Smooth muscle cell (in vitro differentiated cells): ENCODE measurements around the gene NECTIN1. TPM values are rescaled to one million over a fixed set of nuclear protein-coding genes. Genes with fewer than 3 reads are reported as not detected.

Experiments
- DNase-seq: peaks from one replicate; lab custom pipeline; 2025; ENCODE audit not compliant: unreplicated experiment; lab: John Stamatoyannopoulos, UW
- H2AFZ ChIP-seq: fragments of 200-600 bp; sonication (generic); 2 replicates; pipeline ENCODE4 v1.6.0; 2016; ENCODE audit warnings: antibody characterized with exemption, low read depth, mild to moderate bottlenecking
- H3F3A ChIP-seq: fragments of 200-600 bp; sonication (generic); 2 replicates; pipeline ENCODE4 v1.6.0; 2017; ENCODE audit warnings: antibody characterized with exemption, low read depth
- H3K27ac ChIP-seq: fragments of 200-600 bp; sonication (generic); 2 replicates; pipeline ENCODE4 v1.5.1; 2016; ENCODE audit warnings: low read depth, mild to moderate bottlenecking
- H3K27me3 ChIP-seq: fragments of 200-600 bp; sonication (generic); 2 replicates; pipeline ENCODE4 v1.6.1; 2016; ENCODE audit warnings: low read depth, mild to moderate bottlenecking
- H3K36me3 ChIP-seq: fragments of 200-600 bp; sonication (generic); 2 replicates; pipeline ENCODE4 v1.5.1; 2016; ENCODE audit warnings: low read depth
- H3K4me1 ChIP-seq: fragments of 200-600 bp; sonication (generic); 2 replicates; pipeline ENCODE4 v1.5.1; 2016; ENCODE audit warnings: low read depth
- H3K4me2 ChIP-seq: fragments of 200-600 bp; sonication (generic); 2 replicates; pipeline ENCODE4 v1.6.0; 2016; ENCODE audit warnings: mild to moderate bottlenecking
- H3K4me3 ChIP-seq: fragments of 200-600 bp; sonication (generic); 2 replicates; pipeline ENCODE4 v1.5.1; 2016; ENCODE audit warnings: mild to moderate bottlenecking
- H3K79me2 ChIP-seq: fragments of 200-600 bp; sonication (generic); 2 replicates; pipeline ENCODE4 v1.6.0; 2016; ENCODE audit warnings: low read depth, mild to moderate bottlenecking
- H3K9ac ChIP-seq: fragments of 200-600 bp; sonication (generic); 2 replicates; pipeline ENCODE4 v1.6.0; 2016; ENCODE audit warnings: low read depth
- H3K9me3 ChIP-seq: fragments of 200-600 bp; sonication (generic); replicated peaks from 2 replicates; pipeline ENCODE4 v1.5.1; 2016; ENCODE audit warnings: low read depth
- H4K20me1 ChIP-seq: fragments of 200-600 bp; sonication (generic); 2 replicates; pipeline ENCODE4 v1.6.0; 2016; ENCODE audit warnings: low read depth
- CTCF ChIP-seq: fragments of 200-600 bp; sonication (generic); IDR thresholded peaks from 2 replicates; pipeline ENCODE4 v1.5.1; 2017; ENCODE audit warnings: borderline replicate concordance, mild to moderate bottlenecking, antibody characterized with exemption; ENCODE audit not compliant: insufficient read depth, poor library complexity, severe bottlenecking
- WGBS: methylation state at CpG from one replicate; pipeline ENCODE4 v1.1.7; 2016; ENCODE audit warnings: low lambda C conversion rate; 5-methylcytosine and 5-hydroxymethylcytosine counted together
- polyA plus RNA-seq: library from polyadenylated mRNA; unstranded; fragments of >200 nt; fragmentation: Nextera tagmentation; extraction: Ambion mirVana; gene quantifications from 2 replicates; pipeline ENCODE4 v1.2.1, GENCODE V29; 2016
- total RNA-seq: library from RNA; depleted of rRNA; stranded (reverse); fragments of >200 nt; gene quantifications from 2 replicates; pipeline ENCODE4 v1.2.3, GENCODE V29; 2014

NECTIN1 gene
- total and polyA plus RNA-seq, 2 experiments from 2014 or later: 4.9 to 10.1 TPM

GRCh38 chr11:119744577-119744976 lies 15.6 kb upstream of the NECTIN1 start:
- Histone ChIP-seq H3K36me3 (no peaks in the 10 kb centered on the region), H3K4me1 (peaks cover 11% of the 10 kb centered on the region), H3K4me2 (no peak overlapping the region), H3K27me3 (no peaks in the 10 kb centered on the region), H2AFZ (no peak overlapping the region), H3K27ac (no peak overlapping the region), H3K4me3 (no peak overlapping the region), H3K79me2 (no peaks in the 10 kb centered on the region), H3K9me3 (no peaks in the 10 kb centered on the region), H4K20me1 (no peaks in the 10 kb centered on the region), H3F3A (peaks cover 4% of the 10 kb centered on the region), H3K9ac (no peak overlapping the region)
- DNase-seq: no peak
- WGBS: 93% methylated on average over 2 of the region's 2 CpGs
- no peak for TF ChIP-seq CTCF

GRCh38 chr11:119743006-119743405 lies 14.0 kb upstream of the NECTIN1 start:
- Histone ChIP-seq H3K4me3 (no peak overlapping the region), H3K4me2 (peak overlapping the region; percentile 88), H4K20me1 (no peaks in the 10 kb centered on the region), H2AFZ (no peak overlapping the region), H3F3A (peaks cover 4% of the 10 kb centered on the region), H3K27me3 (no peaks in the 10 kb centered on the region), H3K9ac (no peak overlapping the region), H3K4me1 (peaks cover 11% of the 10 kb centered on the region), H3K36me3 (no peaks in the 10 kb centered on the region), H3K79me2 (no peaks in the 10 kb centered on the region), H3K27ac (no peak overlapping the region), H3K9me3 (no peaks in the 10 kb centered on the region)
- TF ChIP-seq CTCF: no peak
- DNase-seq: no peak
- 71% methylated on average over 8 of the region's 8 CpGs for whole genome bisulfite sequencing

- Histone ChIP-seq H3K9ac (no peak overlapping the region), H3K4me2 (peak overlapping the region; percentile 88), H3K27me3 (no peaks in the 10 kb centered on the region), H3F3A (peaks cover 4% of the 10 kb centered on the region), H4K20me1 (no peaks in the 10 kb centered on the region), H3K79me2 (no peaks in the 10 kb centered on the region), H3K9me3 (no peaks in the 10 kb centered on the region), H3K4me1 (peaks cover 11% of the 10 kb centered on the region), H2AFZ (peak overlapping the region; percentile 81), H3K27ac (no peak overlapping the region), H3K36me3 (no peaks in the 10 kb centered on the region), H3K4me3 (peak overlapping the region; percentile 50)
- peak; percentile 56 for DNase-seq
- whole genome bisulfite sequencing: 4% methylated on average over 33 of the region's 38 CpGs
- no peak for TF ChIP-seq CTCF
Observed at GRCh38 chr11:119742263-119742861, 13.4 kb upstream of the NECTIN1 start.
